ENCODE measurements around the gene ART5. TPM values are rescaled to one million over a fixed set of nuclear protein-coding genes. Genes with fewer than 3 reads are reported as not detected.
A peak's percentile ranks its signal among the peaks of the same experiment; 100 is the strongest.

The ART5 gene
- total and polyA plus RNA-seq, 9 of the 15 experiments (the other 6 are each of a cell fraction or from before 2014, with no cell fraction given), result 0.08 to 0.59 (median 0.33) TPM

GRCh38 chr11:3642071-3642951 lies 519 bp upstream of the ART5 start (continued):
- TF ChIP-seq, protein P1, sequence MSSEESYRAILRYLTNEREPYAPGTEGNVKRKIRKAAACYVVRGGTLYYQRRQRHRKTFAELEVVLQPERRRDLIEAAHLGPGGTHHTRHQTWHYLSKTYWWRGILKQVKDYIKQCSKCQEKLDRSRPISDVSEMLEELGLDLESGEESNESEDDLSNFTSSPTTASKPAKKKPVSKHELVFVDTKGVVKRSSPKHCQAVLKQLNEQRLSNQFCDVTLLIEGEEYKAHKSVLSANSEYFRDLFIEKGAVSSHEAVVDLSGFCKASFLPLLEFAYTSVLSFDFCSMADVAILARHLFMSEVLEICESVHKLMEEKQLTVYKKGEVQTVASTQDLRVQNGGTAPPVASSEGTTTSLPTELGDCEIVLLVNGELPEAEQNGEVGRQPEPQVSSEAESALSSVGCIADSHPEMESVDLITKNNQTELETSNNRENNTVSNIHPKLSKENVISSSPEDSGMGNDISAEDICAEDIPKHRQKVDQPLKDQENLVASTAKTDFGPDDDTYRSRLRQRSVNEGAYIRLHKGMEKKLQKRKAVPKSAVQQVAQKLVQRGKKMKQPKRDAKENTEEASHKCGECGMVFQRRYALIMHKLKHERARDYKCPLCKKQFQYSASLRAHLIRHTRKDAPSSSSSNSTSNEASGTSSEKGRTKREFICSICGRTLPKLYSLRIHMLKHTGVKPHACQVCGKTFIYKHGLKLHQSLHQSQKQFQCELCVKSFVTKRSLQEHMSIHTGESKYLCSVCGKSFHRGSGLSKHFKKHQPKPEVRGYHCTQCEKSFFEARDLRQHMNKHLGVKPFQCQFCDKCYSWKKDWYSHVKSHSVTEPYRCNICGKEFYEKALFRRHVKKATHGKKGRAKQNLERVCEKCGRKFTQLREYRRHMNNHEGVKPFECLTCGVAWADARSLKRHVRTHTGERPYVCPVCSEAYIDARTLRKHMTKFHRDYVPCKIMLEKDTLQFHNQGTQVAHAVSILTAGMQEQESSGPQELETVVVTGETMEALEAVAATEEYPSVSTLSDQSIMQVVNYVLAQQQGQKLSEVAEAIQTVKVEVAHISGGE (CRISPR knock-in tag; IDR thresholded peaks at IDR 0.05), result no peak
- no peak for TF ChIP-seq CREM (IDR thresholded peaks at IDR 0.05; ENCODE audit: low read depth)
- TF ChIP-seq, protein P2, sequence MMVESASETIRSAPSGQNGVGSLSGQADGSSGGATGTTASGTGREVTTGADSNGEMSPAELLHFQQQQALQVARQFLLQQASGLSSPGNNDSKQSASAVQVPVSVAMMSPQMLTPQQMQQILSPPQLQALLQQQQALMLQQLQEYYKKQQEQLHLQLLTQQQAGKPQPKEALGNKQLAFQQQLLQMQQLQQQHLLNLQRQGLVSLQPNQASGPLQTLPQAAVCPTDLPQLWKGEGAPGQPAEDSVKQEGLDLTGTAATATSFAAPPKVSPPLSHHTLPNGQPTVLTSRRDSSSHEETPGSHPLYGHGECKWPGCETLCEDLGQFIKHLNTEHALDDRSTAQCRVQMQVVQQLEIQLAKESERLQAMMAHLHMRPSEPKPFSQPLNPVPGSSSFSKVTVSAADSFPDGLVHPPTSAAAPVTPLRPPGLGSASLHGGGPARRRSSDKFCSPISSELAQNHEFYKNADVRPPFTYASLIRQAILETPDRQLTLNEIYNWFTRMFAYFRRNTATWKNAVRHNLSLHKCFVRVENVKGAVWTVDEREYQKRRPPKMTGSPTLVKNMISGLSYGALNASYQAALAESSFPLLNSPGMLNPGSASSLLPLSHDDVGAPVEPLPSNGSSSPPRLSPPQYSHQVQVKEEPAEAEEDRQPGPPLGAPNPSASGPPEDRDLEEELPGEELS (CRISPR knock-in tag; IDR thresholded peaks at IDR 0.05; ENCODE audit: borderline replicate concordance), result no peak
- no peak for TF ChIP-seq HNRNPK (IDR thresholded peaks at IDR 0.05; ENCODE audit: low read depth, low read length, poor library complexity, severe bottlenecking)
- no peak for TF ChIP-seq POU5F1 (IDR thresholded peaks at IDR 0.05; ENCODE audit: borderline replicate concordance, low read depth, low read length, partially characterized antibody)
- TF ChIP-seq ADNP (tag; IDR thresholded peaks at IDR 0.05), result no peak
- TF ChIP-seq L3MBTL2 (IDR thresholded peaks at IDR 0.05), result peak; percentile 93
- TF ChIP-seq RFX5 (IDR thresholded peaks at IDR 0.05; ENCODE audit: low read depth, low read length), result no peak
- TF ChIP-seq GABPA (tag; conservative IDR thresholded peaks at IDR 0.05; ENCODE audit: low read depth), result no peak
- peak; percentile 76 for TF ChIP-seq BHLHE40 (IDR thresholded peaks at IDR 0.05; ENCODE audit: low read length)
- no peak for TF ChIP-seq KLF16 (IDR thresholded peaks at IDR 0.05)
- TF ChIP-seq, protein P3, sequence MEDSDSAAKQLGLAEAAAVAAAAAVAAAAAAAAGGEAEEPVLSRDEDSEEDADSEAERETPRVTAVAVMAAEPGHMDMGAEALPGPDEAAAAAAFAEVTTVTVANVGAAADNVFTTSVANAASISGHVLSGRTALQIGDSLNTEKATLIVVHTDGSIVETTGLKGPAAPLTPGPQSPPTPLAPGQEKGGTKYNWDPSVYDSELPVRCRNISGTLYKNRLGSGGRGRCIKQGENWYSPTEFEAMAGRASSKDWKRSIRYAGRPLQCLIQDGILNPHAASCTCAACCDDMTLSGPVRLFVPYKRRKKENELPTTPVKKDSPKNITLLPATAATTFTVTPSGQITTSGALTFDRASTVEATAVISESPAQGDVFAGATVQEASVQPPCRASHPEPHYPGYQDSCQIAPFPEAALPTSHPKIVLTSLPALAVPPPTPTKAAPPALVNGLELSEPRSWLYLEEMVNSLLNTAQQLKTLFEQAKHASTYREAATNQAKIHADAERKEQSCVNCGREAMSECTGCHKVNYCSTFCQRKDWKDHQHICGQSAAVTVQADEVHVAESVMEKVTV (CRISPR knock-in tag; IDR thresholded peaks at IDR 0.05), result no peak
- TF ChIP-seq PURB (CRISPR knock-in tag; IDR thresholded peaks at IDR 0.05; ENCODE audit: low read depth), result no peak
- TF ChIP-seq, protein P4, sequence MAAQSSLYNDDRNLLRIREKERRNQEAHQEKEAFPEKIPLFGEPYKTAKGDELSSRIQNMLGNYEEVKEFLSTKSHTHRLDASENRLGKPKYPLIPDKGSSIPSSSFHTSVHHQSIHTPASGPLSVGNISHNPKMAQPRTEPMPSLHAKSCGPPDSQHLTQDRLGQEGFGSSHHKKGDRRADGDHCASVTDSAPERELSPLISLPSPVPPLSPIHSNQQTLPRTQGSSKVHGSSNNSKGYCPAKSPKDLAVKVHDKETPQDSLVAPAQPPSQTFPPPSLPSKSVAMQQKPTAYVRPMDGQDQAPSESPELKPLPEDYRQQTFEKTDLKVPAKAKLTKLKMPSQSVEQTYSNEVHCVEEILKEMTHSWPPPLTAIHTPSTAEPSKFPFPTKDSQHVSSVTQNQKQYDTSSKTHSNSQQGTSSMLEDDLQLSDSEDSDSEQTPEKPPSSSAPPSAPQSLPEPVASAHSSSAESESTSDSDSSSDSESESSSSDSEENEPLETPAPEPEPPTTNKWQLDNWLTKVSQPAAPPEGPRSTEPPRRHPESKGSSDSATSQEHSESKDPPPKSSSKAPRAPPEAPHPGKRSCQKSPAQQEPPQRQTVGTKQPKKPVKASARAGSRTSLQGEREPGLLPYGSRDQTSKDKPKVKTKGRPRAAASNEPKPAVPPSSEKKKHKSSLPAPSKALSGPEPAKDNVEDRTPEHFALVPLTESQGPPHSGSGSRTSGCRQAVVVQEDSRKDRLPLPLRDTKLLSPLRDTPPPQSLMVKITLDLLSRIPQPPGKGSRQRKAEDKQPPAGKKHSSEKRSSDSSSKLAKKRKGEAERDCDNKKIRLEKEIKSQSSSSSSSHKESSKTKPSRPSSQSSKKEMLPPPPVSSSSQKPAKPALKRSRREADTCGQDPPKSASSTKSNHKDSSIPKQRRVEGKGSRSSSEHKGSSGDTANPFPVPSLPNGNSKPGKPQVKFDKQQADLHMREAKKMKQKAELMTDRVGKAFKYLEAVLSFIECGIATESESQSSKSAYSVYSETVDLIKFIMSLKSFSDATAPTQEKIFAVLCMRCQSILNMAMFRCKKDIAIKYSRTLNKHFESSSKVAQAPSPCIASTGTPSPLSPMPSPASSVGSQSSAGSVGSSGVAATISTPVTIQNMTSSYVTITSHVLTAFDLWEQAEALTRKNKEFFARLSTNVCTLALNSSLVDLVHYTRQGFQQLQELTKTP (IDR thresholded peaks at IDR 0.05; ENCODE audit: low read depth in 1 of 2, partially characterized antibody in 2 of 2), result no peak
- TF ChIP-seq ELF4 (CRISPR knock-in tag; IDR thresholded peaks at IDR 0.05), result no peak
